HCT116 (cell line): ENCODE results near the gene PLK1. TPM values are rescaled to one million over a fixed set of nuclear protein-coding genes. Genes with fewer than 3 reads are reported as not detected.

ENCODE experiments used
- ATAC-seq: fragments of 200-7000 bp; cut with Tn5 transposase; 2 replicates; pipeline ENCODE4 v1.9.1; 2020; ENCODE audit warnings: mild to moderate bottlenecking, moderate library complexity
- BruUV-seq: library from RNA; stranded (reverse); fragments of 400-500 nt; replicated peaks from 2 replicates; lab custom pipeline; 2021; lab: Mats Ljungman, UMichigan
- CTCF ChIA-PET: fragments of 300-600 bp; sonication (Branson Sonifier 250); formaldehyde crosslinking; loops from one replicate; lab custom pipeline; 2021; ENCODE audit warnings: antibody characterized with exemption; lab: Charles Lee
- POLR2A ChIA-PET: fragments of 300-600, 350-600 bp; sonication (Branson Sonifier 250); formaldehyde crosslinking; loops from one replicate; lab custom pipeline; 2021; ENCODE audit warnings: antibody characterized with exemption; lab: Charles Lee
- RAD21 ChIA-PET, 2 experiments: fragments of 300-600 bp; sonication (Branson Sonifier 250); formaldehyde crosslinking; loops; one replicate each; lab custom pipeline; 2023; ENCODE audit warnings: low total read pairs in 2 of 2; ENCODE audit not compliant: uncharacterized antibody in 2 of 2, unreplicated experiment in 2 of 2, low non-redundant PET in 1 of 2; lab: Charles Lee
- DNase-seq: peaks from one replicate; pipeline ENCODE4 v3.0.0-alpha.2; 2010; ENCODE audit warnings: low read depth, low spot score
- H2AFZ ChIP-seq: fragments of 200-600 bp; shearing (Covaris generic), sonication (generic); 2 replicates; pipeline ENCODE4 v1.6.1; 2017; ENCODE audit warnings: low read depth, mixed run types, mixed read lengths, antibody characterized with exemption, low read length; ENCODE audit not compliant: poor library complexity, severe bottlenecking
- H3K27ac ChIP-seq: 2 replicates; pipeline ENCODE4 v1.5.1; 2012; ENCODE audit warnings: low read depth, low read length
- H3K27me3 ChIP-seq: fragments of 200-600 bp; sonication (generic); 2 replicates; pipeline ENCODE4 v1.6.1; 2016; ENCODE audit warnings: mixed run types, low read length, mixed read lengths; ENCODE audit not compliant: insufficient read depth
- H3K36me3 ChIP-seq, 2 experiments: fragments of 200-500 bp in 1 of 2; fragments of 200-600 bp in 1 of 2; sonication (Bioruptor generic) in 1 of 2; sonication (generic) in 1 of 2; 2 replicates each; pipeline versions ENCODE4 v1.5.1 to v1.6.1; 2014 to 2016; ENCODE audit warnings: low read length in 2 of 2, inconsistent platforms in 1 of 2, mixed read lengths in 1 of 2, mixed run types in 1 of 2; ENCODE audit not compliant: insufficient read depth in 2 of 2, control insufficient read depth in 1 of 2
- H3K4me1 ChIP-seq, 2 experiments: fragments of 200-600 bp in 1 of 2; sonication (generic) in 1 of 2; 2 replicates each; pipeline versions ENCODE4 v1.5.1 to v1.6.1; 2012 to 2017; ENCODE audit warnings: low read length in 2 of 2, inconsistent platforms in 1 of 2, mild to moderate bottlenecking in 1 of 2, mixed read lengths in 1 of 2, mixed run types in 1 of 2, moderate library complexity in 1 of 2; ENCODE audit not compliant: insufficient read depth in 2 of 2, control insufficient read depth in 1 of 2
- H3K4me2 ChIP-seq: fragments of 200-600 bp; sonication (generic); 2 replicates; pipeline ENCODE4 v1.6.1; 2017; ENCODE audit warnings: mixed run types, low read length, mixed read lengths
- H3K4me3 ChIP-seq, 2 experiments: fragments of 200-600 bp in 1 of 2; sonication (generic) in 1 of 2; replicated peaks in 1 of 2; 2 replicates each; pipeline ENCODE4 v1.5.1; 2011 to 2016; ENCODE audit warnings: low read length in 2 of 2, control low read depth in 1 of 2, low read depth in 1 of 2, mild to moderate bottlenecking in 1 of 2, mixed read lengths in 1 of 2, mixed run types in 1 of 2
- H3K79me2 ChIP-seq: fragments of 200-600 bp; sonication (generic); 2 replicates; pipeline ENCODE4 v1.6.1; 2017; ENCODE audit warnings: mild to moderate bottlenecking, mixed run types, low read length, moderate library complexity, mixed read lengths; ENCODE audit not compliant: insufficient read depth
- H3K9ac ChIP-seq: fragments of 200-600 bp; sonication (generic); 2 replicates; pipeline ENCODE4 v1.6.1; 2016; ENCODE audit warnings: low read length, mixed read lengths
- H3K9me2 ChIP-seq: fragments of 200-600 bp; sonication (generic), shearing (Covaris generic); 2 replicates; pipeline ENCODE4 v1.6.1; 2017; ENCODE audit warnings: mixed run types, mild to moderate bottlenecking, moderate library complexity; ENCODE audit not compliant: insufficient read depth
- H3K9me3 ChIP-seq, 2 experiments: fragments of 200-500 bp in 1 of 2; fragments of 200-600 bp in 1 of 2; sonication (Bioruptor generic) in 1 of 2; sonication (generic) in 1 of 2; 2 replicates each; pipeline ENCODE4 v1.6.1; 2014 to 2017; ENCODE audit warnings: low read length in 2 of 2, mixed read lengths in 2 of 2, inconsistent platforms in 1 of 2, low read depth in 1 of 2, mild to moderate bottlenecking in 1 of 2, mixed run types in 1 of 2, moderate library complexity in 1 of 2; ENCODE audit not compliant: control insufficient read depth in 1 of 2, insufficient read depth in 1 of 2
- H4K20me1 ChIP-seq: fragments of 200-600 bp; sonication (generic), shearing (Covaris generic); 2 replicates; pipeline ENCODE4 v1.6.1; 2017; ENCODE audit warnings: mixed run types, mild to moderate bottlenecking, moderate library complexity; ENCODE audit not compliant: insufficient read depth
- ATF3 ChIP-seq: IDR thresholded peaks from 2 replicates; pipeline ENCODE4 v1.6.1; 2012
- CEBPB ChIP-seq: IDR thresholded peaks from 2 replicates; pipeline ENCODE4 v1.6.1; 2012; ENCODE audit warnings: low read depth
- CTCF ChIP-seq, 3 experiments: fragments of 200-600 bp in 1 of 3; sonication (generic) in 1 of 3; IDR thresholded peaks in 2 of 3; conservative IDR thresholded peaks in 1 of 3; 2 replicates each; pipeline ENCODE4 v1.5.1; 2012 to 2017; ENCODE audit warnings: low read depth in 2 of 3, low read length in 2 of 3, antibody characterized with exemption in 1 of 3, borderline replicate concordance in 1 of 3, control low read depth in 1 of 3, mild to moderate bottlenecking in 1 of 3, mixed read lengths in 1 of 3, mixed run types in 1 of 3, moderate library complexity in 1 of 3; ENCODE audit not compliant: insufficient read depth in 1 of 3
- EGR1 ChIP-seq: IDR thresholded peaks from 2 replicates; pipeline ENCODE4 v1.6.1; 2012; ENCODE audit warnings: low read depth
- ELF1 ChIP-seq: IDR thresholded peaks from 2 replicates; pipeline ENCODE4 v1.6.1; 2012; ENCODE audit warnings: low read depth, borderline replicate concordance
- EZH2 ChIP-seq: fragments of 200-600 bp; sonication (generic); IDR thresholded peaks from 2 replicates; pipeline ENCODE4 v1.6.1; 2017; ENCODE audit warnings: antibody characterized with exemption, mixed run types
- EZH2phosphoT487 ChIP-seq: fragments of 200-600 bp; IDR thresholded peaks from 2 replicates; pipeline ENCODE4 v1.6.1; 2018; ENCODE audit warnings: antibody characterized with exemption, borderline replicate concordance
- JUND ChIP-seq: IDR thresholded peaks from 2 replicates; pipeline ENCODE4 v1.6.1; 2012
- POLR2AphosphoS5 ChIP-seq: IDR thresholded peaks from 2 replicates; pipeline ENCODE4 v1.6.1; 2011; ENCODE audit warnings: mild to moderate bottlenecking, low read depth, low read length, moderate library complexity
- RAD21 ChIP-seq: IDR thresholded peaks from 2 replicates; pipeline ENCODE4 v1.6.1; 2012; ENCODE audit warnings: low read depth, mild to moderate bottlenecking
- SIN3A ChIP-seq: IDR thresholded peaks from 2 replicates; pipeline ENCODE4 v1.6.1; 2012; ENCODE audit warnings: low read depth
- YY1 ChIP-seq: IDR thresholded peaks from 2 replicates; pipeline ENCODE4 v1.6.1; 2011; ENCODE audit warnings: low read length, low read depth, moderate library complexity, mild to moderate bottlenecking; ENCODE audit not compliant: insufficient replicate concordance; ENCODE audit errors: extremely low read depth
- ZBTB33 ChIP-seq: IDR thresholded peaks from 2 replicates; pipeline ENCODE4 v1.6.1; 2011; ENCODE audit warnings: mild to moderate bottlenecking, low read length, moderate library complexity; ENCODE audit not compliant: insufficient replicate concordance; ENCODE audit errors: extremely low read depth
- ZNF274 ChIP-seq: fragments of 200-500 bp; sonication (Bioruptor generic); IDR thresholded peaks from 2 replicates; pipeline ENCODE4 v1.6.1; 2014; ENCODE audit warnings: mild to moderate bottlenecking, low read depth, low read length, inconsistent platforms
- intact Hi-C: fragments of 100-400 bp; cut with micrococcal nuclease; formaldehyde crosslinking; loops from 2 replicates; pipeline ENCODE4 v1.10.0; 2022
- total RNA-seq: library from RNA; stranded (reverse); gene quantifications from one replicate; pipeline ENCODE4 v1.2.1, GENCODE V29; 2021; ENCODE audit not compliant: unreplicated experiment

Gene PLK1
- total RNA-seq, 1 experiment from 2014 or later = 144 TPM

GRCh38 chr16:23634461-23635036 is 44.1 kb upstream of the PLK1 start (continued):
- TF ChIP-seq CTCF (IDR thresholded peaks at IDR 0.05 in 2 of 3, conservative IDR thresholded peaks at IDR 0.05 in 1 of 3; ENCODE audit: borderline replicate concordance in 1 of 3, insufficient read depth in 1 of 3, low read depth in 2 of 3, low read length in 2 of 3) = no peak
- no peak for TF ChIP-seq CEBPB
- no peak for TF ChIP-seq RAD21
- no peak for TF ChIP-seq EGR1
- TF ChIP-seq POLR2AphosphoS5 = no peak

- Histone ChIP-seq H3K9me3 (no peaks in the 10 kb centered on the region), H3K79me2 (peaks cover 25% of the 10 kb centered on the region), H3K27ac (no peak overlapping the region), H4K20me1 (no peaks in the 10 kb centered on the region), H3K4me3 (no peak overlapping the region), H3K36me3 (peaks cover 14 to 19% of the 10 kb centered on the region in 2 experiments), H2AFZ (no peak overlapping the region), H3K9me2 (no peaks in the 10 kb centered on the region), H3K9ac (no peak overlapping the region), H3K4me2 (no peak overlapping the region), H3K27me3 (no peaks in the 10 kb centered on the region), H3K4me1 (peaks cover 0 to 13% of the 10 kb centered on the region in 2 experiments; a peak in 2 of 4 replicates)
- CTCF ChIA-PET = no interaction called here
- RAD21 ChIA-PET = no interaction called here
- no peak for ATAC-seq
- POLR2A ChIA-PET = no interaction called here
- intact Hi-C loops = no loop called here
- no peak for DNase-seq
- no TSS peak for BruUV-seq
- no peak for TF ChIP-seq ATF3
- TF ChIP-seq ELF1 = no peak
- TF ChIP-seq RAD21 = no peak
- TF ChIP-seq CTCF (IDR thresholded peaks at IDR 0.05 in 2 of 3, conservative IDR thresholded peaks at IDR 0.05 in 1 of 3; ENCODE audit: borderline replicate concordance in 1 of 3, insufficient read depth in 1 of 3, low read depth in 2 of 3, low read length in 2 of 3) = no peak
- no peak for TF ChIP-seq JUND
- TF ChIP-seq YY1 = no peak
- no peak for TF ChIP-seq EGR1
- TF ChIP-seq ZBTB33 = no peak
- TF ChIP-seq EZH2 = no peak
- no peak for TF ChIP-seq SIN3A
- no peak for TF ChIP-seq EZH2phosphoT487
- no peak for TF ChIP-seq ZNF274
These were observed 42.7 kb upstream of the PLK1 start for GRCh38 chr16:23635958-23636357.
